ENCODE results near the gene CCDC88A.
"Not testable (repeated sequence)": the region's sequence is repeated elsewhere in the genome, so short reads cannot be mapped to it uniquely, and the experiment has no call there.

CCDC88A gene

DNA sequence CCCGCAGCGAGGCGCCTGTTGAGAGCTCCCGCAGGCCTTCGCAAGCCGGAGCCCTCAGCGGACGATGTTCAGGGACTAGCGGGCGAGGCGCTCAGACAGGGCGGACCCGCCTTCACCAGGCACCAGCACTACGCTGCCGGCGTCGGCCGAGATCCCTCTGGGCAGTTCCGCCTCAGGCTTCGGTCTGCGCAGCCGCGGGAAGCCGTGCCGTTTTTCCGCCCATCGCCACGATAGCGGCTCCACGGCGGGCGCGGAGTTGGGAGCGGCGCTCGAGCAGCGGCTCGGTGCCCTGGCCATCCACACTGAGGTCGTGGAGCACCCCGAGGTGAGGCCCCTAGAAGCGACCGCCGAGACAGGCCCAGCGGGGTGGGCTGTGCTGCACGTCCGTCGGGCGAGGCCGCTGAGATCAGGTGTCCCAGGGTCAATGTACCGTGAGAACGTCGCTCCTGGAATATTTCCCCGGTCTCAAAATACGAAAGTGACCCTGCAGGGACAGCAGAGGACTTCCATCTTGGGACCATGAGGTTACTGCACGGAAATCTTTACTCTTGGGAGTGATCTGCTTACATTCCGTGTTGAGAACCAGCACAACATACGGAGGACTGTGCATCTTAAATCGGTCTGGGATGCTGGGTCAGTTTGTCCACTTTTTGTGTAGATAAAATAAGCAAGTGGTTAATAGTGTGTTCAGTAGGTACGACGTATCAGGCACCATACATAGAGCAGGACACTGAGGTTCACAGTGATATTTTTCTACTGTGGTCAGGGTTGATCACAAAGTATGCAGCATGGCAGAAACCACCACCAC, 137.3 kb downstream of the CCDC88A start:
- DNase-seq = peak; percentile 88

DNA sequence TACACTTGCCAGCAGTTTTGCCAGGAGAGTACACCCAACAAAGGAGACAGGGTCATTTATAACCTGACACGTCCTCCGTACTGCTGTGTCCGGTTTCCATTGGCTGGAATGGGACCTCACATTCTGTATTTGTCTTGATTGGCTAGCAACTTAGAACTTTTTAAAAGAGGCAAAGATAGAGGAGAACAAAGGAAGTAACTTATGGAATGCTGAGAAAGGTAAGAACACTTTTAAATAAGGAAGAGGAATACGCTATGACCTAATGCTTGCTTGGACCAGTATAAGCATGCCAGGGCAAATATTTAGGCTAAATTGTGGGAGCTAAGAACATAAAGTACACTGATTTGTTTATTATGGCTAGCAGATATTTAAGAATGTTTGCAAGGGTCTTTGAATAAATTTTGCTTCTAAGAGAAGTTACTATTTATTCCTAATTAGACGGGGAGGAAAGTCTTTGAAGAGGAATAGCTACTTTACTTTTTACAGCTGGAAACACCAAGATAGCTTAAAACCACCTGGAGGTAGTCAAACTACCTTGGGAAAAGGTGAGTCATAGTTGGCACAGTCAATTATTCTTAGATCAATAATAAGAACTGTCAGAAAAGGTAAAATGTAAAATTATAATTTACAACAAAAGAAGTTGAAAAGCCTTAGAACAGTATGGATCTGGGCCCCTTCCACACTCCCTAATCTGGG, 138.7 kb downstream of the CCDC88A start:
- not testable (repeated sequence) for DNase-seq

- not testable (repeated sequence) for DNase-seq
Measured at GRCh38 chr2:55279859-55280424, 139.7 kb downstream of the CCDC88A start.

GRCh38 chr2:55279214-55279835, 140.3 kb downstream of the CCDC88A start:
- DNase-seq = not testable (repeated sequence)

DNA sequence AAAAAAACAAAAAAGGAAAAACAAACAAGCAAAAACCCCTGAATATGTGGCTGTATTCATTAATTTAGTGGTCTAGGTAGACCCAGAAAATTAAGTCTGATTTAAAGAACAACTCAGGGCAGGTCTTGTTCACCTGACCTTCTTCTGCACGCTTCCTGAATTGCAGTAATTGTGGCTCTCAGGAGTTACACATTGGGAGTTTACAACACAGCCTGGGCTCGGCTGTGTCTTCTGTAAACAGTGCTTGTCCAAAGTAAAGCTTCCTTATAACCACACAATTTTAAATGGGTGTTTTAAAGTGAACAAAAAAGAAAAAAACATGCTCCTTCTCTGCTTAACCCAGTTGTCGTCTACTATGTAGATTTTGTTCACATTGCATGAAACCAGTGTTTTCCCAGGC, 142.3 kb downstream of the CCDC88A start:
- no peak for DNase-seq

GRCh38 chr2:55274346-55274745, 145.3 kb downstream of the CCDC88A start:
- not testable (repeated sequence) for DNase-seq

- peak; percentile 10 for DNase-seq
Measured at GRCh38 chr2:55269645-55269990, 150.0 kb downstream of the CCDC88A start.

GRCh38 chr2:55268907-55269644, 150.6 kb downstream of the CCDC88A start, which contains the start of gene MTIF2:
TSS of gene MTIF2 (minus strand) at chr2:55269231. CDS start at chr2:55263858, 5,373 bp downstream.
- DNase-seq = peak; percentile 92

- no peak for DNase-seq
Measured at GRCh38 chr2:55268288-55268906, 151.3 kb downstream of the CCDC88A start.

- DNase-seq = not testable (repeated sequence)
Measured at GRCh38 chr2:55259586-55259985, 160.1 kb downstream of the CCDC88A start.

DNA sequence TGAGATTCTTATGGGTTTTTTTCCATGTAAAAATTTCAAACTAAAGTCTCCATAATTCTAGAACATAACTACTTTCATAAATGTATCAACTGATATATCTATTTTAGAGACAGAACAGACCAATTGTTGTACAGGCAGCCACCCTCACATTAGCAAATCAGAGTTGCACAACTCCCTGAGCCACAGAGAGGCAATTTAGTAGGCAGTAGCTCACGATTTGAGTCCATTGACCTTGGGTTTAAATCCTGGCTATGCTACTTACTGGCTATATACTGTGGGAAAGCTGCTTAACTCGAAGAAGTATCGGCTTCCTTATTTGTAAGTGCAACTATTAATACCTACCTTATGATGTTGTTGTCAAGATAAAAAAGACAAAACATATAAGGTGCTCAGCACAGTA, 166.8 kb downstream of the CCDC88A start:
- DNase-seq = no peak

DNA sequence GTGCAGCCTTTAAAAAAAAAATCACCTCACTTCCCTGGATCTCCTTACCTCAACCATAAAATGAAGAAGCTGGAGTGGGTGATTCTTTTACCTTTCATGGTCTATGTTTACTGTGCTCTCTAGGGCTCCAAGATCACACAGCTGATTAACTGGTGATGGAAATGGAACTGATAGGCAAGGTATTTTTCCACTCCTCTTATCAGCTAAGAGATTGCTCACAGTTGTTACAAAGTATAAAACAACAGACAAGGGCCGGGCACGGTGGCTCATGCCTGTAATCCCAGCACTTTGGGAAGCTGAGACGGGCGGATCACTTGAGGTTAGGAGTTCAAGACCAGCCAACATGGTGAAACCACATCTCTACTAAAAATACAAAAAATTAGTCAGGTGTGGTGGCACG, 172.6 kb downstream of the CCDC88A start:
- no peak for DNase-seq

GRCh38 chr2:55245411-55245810, 174.2 kb downstream of the CCDC88A start:
- no peak for DNase-seq

DNA sequence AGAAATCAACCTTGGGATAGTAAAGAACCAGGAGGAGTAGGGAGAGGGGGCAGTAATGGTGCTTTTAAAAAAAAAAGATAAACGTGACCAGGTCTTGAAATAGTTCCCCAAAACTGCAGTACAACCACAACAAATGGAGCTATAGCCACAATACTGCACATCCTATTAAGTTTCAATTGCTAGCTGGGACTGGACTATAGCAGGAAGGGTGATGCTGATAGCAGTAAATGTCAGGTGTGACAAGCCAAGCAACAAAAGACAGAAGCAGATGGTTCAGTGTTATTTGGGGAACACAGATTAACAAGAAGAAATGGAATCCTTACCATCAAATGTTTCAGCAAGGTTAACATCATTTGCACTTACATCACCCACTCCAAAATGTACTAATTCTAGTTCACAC, 177.0 kb downstream of the CCDC88A start:
- DNase-seq = no peak

DNA sequence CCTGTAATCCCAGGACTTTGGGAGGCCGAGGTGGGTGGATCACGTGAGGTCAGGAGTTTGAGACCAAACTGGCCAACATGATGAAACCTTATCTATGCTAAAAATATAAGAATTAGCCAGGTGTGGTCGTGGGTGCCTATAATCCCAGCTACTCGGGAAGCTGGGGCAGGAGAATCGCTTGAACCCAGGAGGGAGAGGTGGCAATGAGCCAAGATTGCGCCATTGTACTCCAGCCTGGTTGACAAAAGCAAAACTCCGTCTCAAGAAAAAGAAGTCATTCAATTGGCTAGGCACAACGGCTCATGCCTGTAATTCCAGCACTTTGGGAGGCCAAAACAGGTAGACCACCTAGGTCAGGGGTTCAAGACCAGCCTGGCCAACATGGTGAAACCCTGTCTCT, 178.1 kb downstream of the CCDC88A start:
- DNase-seq = not testable (repeated sequence)

DNA sequence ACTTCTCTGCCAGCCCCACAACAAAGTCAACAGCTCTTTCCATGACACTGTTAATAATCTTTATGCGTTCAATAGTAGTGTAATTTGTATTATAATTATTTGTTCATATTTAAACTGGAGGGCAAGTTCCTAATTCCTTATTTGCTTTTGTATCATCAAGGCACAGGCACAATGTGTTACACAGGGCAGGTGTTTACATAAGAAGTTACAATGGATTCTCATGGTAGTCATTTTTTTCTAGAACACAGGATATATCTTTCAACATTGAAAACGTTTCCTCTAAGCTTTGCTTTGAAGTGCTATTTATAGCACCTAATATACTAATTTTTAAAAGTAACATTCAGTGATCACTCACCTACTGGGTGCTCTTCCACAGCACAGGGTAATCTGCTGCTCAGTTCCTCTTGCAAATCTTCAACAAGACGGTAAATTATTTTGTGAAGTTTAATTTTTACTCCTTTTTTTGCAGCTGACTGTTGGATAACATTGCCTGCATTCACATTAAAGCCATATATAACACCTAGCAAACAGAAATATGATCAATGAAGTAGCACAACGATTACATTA, 179.9 kb downstream of the CCDC88A start:
- no peak for DNase-seq
